Colonic mucosa (tissue), 4 donors: ENCODE measurements around the gene SBK2. TPM values are rescaled to one million over a fixed set of nuclear protein-coding genes. Genes with fewer than 3 reads are reported as not detected.
"Not testable (repeated sequence)": the region's sequence is repeated elsewhere in the genome, so short reads cannot be mapped to it uniquely, and the experiment has no call there.

Source experiments
- DNase-seq: peaks from one replicate; pipeline ENCODE4 v3.0.0-alpha.2; 2020
- H3K27ac ChIP-seq: fragments of 200-600 bp; one replicate; pipeline ENCODE4 v1.8.0; 2021
- H3K27me3 ChIP-seq: fragments of 200-600 bp; one replicate; pipeline ENCODE4 v1.8.0; 2021
- H3K36me3 ChIP-seq: fragments of 200-600 bp; one replicate; pipeline ENCODE4 v1.8.0; 2021
- H3K4me1 ChIP-seq: fragments of 200-600 bp; one replicate; pipeline ENCODE4 v1.8.0; 2021; ENCODE audit warnings: mild to moderate bottlenecking
- H3K4me3 ChIP-seq: fragments of 200-600 bp; one replicate; pipeline ENCODE4 v1.8.0; 2021
- H3K9ac ChIP-seq, 2 donors: one replicate each; pipeline ENCODE4 v1.7.0; 2013; ENCODE audit warnings: control low read depth in 2 of 2, low read depth in 2 of 2, low read length in 2 of 2
- H3K9me3 ChIP-seq: fragments of 200-600 bp; one replicate; pipeline ENCODE4 v1.8.0; 2021
- intact Hi-C: fragments of 100-400 bp; cut with DNase I; formaldehyde crosslinking; loops from one replicate; pipeline ENCODE4 v1.14.1; 2022
- total RNA-seq, 2 donors: library from RNA; stranded (reverse); fragmentation: NEBNext Ultra II Directional in 1 of 2; extraction: Animal tissue kit (Norgen Biotek cat#: 25700) in 1 of 2; gene quantifications; one replicate each; pipeline ENCODE4 v1.2.1, GENCODE V29; 2021
- TF ChIP-seq, protein P1 (sequence below): fragments of 200-600 bp; IDR thresholded peaks from one replicate; pipeline ENCODE4 v1.8.0; 2022; ENCODE audit warnings: antibody characterized with exemption, mild to moderate bottlenecking
- donor health status: healthy.
- donor health status: DM: no; HTN: no; CAD: no.
- donor health status: DM: no; HTN: no; CAD: no.

The SBK2 gene
- total RNA-seq, 2 donors from 2014 or later, result not detected

DNA sequence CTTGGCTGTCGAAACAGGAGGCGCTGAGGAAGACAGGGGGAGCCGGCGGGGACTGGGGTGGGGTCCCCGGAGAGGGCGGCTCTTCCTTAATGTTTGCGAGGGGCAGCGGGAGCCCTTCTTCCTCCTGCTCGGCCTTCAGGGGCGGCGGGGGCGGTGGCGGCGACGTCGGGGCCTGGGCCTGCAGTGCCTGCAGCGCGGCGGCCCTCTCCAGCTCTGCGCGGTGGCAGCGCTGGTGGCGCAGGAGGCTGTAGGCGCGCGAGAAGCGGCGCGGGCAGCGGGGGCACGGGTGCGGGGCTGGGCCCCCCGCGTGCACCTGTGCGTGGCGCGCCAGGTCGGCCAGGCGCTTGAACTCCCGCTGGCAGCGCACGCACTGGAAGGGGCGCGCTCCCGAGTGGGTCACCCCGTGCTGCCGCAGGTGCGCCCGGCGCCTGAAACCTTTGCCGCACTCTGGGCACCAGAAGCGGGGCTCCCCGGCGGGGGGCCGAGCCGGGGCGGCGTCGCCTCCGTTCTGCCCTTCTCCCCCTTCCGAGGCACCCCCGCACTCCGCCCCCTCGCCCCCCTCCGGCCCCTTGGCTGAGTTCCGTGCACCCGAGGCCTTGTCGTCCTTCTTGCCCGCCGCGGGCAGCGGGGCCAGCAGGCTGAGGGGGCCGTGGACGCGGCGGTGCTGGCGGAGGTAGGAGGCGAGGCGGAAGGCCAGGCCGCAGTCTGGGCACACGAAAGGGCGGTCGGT, 41.3 kb upstream of the SBK2 start:
- TF ChIP-seq, protein P1, sequence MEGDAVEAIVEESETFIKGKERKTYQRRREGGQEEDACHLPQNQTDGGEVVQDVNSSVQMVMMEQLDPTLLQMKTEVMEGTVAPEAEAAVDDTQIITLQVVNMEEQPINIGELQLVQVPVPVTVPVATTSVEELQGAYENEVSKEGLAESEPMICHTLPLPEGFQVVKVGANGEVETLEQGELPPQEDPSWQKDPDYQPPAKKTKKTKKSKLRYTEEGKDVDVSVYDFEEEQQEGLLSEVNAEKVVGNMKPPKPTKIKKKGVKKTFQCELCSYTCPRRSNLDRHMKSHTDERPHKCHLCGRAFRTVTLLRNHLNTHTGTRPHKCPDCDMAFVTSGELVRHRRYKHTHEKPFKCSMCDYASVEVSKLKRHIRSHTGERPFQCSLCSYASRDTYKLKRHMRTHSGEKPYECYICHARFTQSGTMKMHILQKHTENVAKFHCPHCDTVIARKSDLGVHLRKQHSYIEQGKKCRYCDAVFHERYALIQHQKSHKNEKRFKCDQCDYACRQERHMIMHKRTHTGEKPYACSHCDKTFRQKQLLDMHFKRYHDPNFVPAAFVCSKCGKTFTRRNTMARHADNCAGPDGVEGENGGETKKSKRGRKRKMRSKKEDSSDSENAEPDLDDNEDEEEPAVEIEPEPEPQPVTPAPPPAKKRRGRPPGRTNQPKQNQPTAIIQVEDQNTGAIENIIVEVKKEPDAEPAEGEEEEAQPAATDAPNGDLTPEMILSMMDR, result no peak
- H3K9me3 ChIP-seq, result no peaks in the 10 kb centered on the region
- peaks cover 7% of the 10 kb centered on the region for H3K4me1 ChIP-seq
- intact Hi-C loops, result no loop called here
- DNase-seq, result no peak
- H3K27ac ChIP-seq, result no peak overlapping the region
- H3K27me3 ChIP-seq, result no peaks in the 10 kb centered on the region
- H3K4me3 ChIP-seq, result no peak overlapping the region
- no peaks in the 10 kb centered on the region for H3K36me3 ChIP-seq
- no peak overlapping the region for H3K9ac ChIP-seq

DNA sequence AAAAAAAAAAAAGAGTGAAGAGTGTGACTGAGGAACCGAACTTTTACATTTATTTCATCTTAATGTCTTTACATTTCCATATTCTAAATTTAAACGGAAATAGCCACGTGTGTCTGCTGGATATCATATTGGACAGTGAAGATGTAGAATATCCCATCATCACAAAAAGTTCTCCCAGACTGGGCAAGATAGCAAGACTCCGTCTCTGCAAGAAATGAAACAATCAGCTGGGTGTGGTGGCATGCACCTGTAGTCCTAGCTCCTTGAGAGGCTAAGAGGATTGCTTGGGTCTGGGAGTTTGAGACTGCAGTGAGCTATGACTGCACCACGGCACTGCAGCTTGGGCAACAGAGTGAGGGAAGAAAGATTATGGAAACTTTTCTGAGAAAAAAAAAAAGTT, 39.8 kb upstream of the SBK2 start:
- Histone ChIP-seq H3K4me1 (peaks cover 7% of the 10 kb centered on the region), H3K9me3 (no peaks in the 10 kb centered on the region), H3K27me3 (no peaks in the 10 kb centered on the region), H3K36me3 (no peaks in the 10 kb centered on the region), H3K4me3 (no peak overlapping the region), H3K27ac (no peak overlapping the region), H3K9ac (no peak overlapping the region)
- no peak for DNase-seq
- intact Hi-C loops, result no loop called here
- TF ChIP-seq, protein P1, result no peak

DNA sequence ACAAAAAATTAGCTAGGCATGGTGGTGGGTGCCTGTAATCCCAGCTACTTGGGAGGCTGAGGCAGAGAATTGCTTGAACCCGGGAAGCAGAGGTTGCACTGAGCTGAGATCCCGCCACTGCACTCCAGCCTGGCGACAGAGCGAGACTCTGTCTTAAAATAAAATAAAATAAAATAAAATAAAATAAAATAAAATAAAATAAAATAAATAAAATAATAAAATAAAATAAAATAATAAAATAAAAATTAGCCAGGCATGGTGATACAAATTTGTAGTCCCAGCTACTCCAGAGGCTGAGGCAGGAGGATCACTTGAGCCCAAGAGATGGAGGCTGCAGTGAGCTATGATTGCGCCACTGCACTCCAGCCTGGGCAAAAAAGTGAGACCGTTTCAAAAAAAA, 37.0 kb upstream of the SBK2 start:
- H3K4me1 ChIP-seq, H3K9me3 ChIP-seq, H3K4me3 ChIP-seq, DNase-seq, H3K36me3 ChIP-seq, H3K9ac ChIP-seq, intact Hi-C loops, H3K27me3 ChIP-seq, H3K27ac ChIP-seq: not testable (repeated sequence)

DNA sequence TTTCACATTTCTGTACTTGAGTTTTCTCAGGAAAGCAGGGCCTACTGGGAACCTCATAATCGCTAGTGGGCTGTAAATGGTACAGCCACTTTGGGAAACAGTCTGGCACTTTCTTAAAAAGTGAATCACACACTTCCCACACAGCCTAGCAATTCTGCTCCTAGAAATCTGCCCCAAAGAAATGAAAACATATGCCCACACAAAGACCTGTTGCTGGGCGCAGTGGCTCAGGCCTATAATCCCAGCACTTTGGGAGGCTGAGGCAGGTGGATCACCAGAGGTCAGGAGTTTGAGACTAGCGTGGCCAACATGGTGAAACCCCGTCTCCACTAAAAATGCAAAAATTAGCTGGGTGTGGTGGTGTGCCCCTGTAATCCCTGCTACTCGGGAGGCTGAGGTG, 32.5 kb upstream of the SBK2 start:
- intact Hi-C loops, H3K4me3 ChIP-seq, H3K27me3 ChIP-seq, H3K4me1 ChIP-seq, H3K27ac ChIP-seq, H3K9me3 ChIP-seq, DNase-seq, H3K9ac ChIP-seq, H3K36me3 ChIP-seq: not testable (repeated sequence)

DNA sequence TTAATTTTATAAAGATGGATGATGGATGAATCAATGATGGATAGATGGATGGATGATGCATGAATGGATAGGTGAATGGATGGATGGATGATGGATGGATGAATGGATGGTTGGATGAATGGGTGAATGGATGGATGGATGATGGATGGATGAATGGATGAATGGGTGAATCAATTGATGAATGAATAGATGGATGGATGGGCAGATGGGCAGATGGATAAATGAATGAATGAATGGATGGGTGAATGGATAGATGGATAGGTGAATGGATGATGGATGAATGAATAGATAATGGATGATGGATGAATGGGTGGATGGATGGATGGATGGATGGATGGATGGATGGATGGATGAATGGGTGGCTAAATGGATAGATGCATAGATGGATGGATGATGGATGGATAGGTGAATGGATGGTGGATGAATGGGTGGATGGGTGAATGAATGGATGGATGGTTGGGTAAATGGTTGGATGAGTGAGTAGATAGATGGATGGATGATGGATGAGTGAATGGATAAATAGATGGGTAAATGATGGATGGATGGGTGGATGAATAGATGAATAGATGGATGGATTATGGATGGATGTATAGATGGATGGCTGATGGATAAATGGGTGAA, 30.9 kb upstream of the SBK2 start:
- Histone ChIP-seq H3K27ac (no peak overlapping the region), H3K4me1 (no peaks in the 10 kb centered on the region), H3K4me3 (no peak overlapping the region), H3K36me3 (no peaks in the 10 kb centered on the region), H3K9ac (no peak overlapping the region), H3K9me3 (no peaks in the 10 kb centered on the region), H3K27me3 (no peaks in the 10 kb centered on the region)
- intact Hi-C loops, result no loop called here
- TF ChIP-seq, protein P1, result no peak
- no peak for DNase-seq

DNA sequence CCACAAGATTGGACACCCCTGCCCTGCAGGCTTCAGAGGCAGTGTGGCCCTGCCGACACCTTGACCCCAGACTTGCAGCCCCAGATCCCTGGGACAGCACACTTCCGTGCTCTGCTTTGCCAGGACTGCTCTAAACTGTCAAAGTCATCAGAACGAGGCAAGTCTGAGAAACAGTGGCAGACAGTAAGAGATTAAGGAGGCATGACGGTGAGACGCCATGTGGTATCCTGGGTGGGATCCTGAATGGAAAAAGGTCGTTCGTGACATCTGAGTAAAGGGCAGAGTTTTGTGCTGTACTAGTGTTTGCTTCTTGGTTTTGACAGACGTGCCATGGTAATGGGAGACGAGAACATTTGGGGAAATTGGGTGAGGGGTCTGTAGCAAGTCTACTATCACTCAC, 29.9 kb upstream of the SBK2 start:
- Histone ChIP-seq H3K9me3 (no peaks in the 10 kb centered on the region), H3K4me1 (no peaks in the 10 kb centered on the region), H3K9ac (no peak overlapping the region), H3K4me3 (no peak overlapping the region), H3K36me3 (no peaks in the 10 kb centered on the region), H3K27ac (no peak overlapping the region), H3K27me3 (no peaks in the 10 kb centered on the region)
- TF ChIP-seq, protein P1, result no peak
- no peak for DNase-seq
- intact Hi-C loops, result no loop called here
